Activated B cell treated with CpG ODN at 0.5 μM for 24 hours (primary cell): ENCODE results near the gene PANX2. TPM values are rescaled to one million over a fixed set of nuclear protein-coding genes. Genes with fewer than 3 reads are reported as not detected.

Source experiments
- ATAC-seq: fragments of 200-7000 bp; cut with Tn5 transposase; one replicate; pipeline ENCODE4 v1.10.0; 2021; ENCODE audit warnings: low read depth, mild to moderate bottlenecking, moderate library complexity
- CTCF ChIA-PET: fragments of 350-600 bp; sonication (Branson Sonifier 250); formaldehyde crosslinking; loops from one replicate; lab custom pipeline; 2021; ENCODE audit warnings: antibody characterized with exemption; lab: Charles Lee
- POLR2A ChIA-PET: fragments of 350-600 bp; sonication (Branson Sonifier 250); formaldehyde crosslinking; loops from one replicate; lab custom pipeline; 2021; ENCODE audit warnings: antibody characterized with exemption; lab: Charles Lee
- DNase-seq: peaks from one replicate; pipeline ENCODE4 v3.0.0; 2022
- H3K27ac Mint-ChIP-seq: one replicate; pipeline ENCODE4 v1.8.0; 2020; ENCODE audit warnings: mixed read lengths
- H3K27me3 Mint-ChIP-seq: one replicate; pipeline ENCODE4 v1.8.0; 2021; ENCODE audit warnings: mixed read lengths
- H3K36me3 Mint-ChIP-seq: one replicate; pipeline ENCODE4 v1.8.0; 2021; ENCODE audit warnings: low read depth, mixed read lengths
- H3K4me1 Mint-ChIP-seq: one replicate; pipeline ENCODE4 v1.8.0; 2021; ENCODE audit warnings: mixed read lengths
- H3K4me3 Mint-ChIP-seq: one replicate; pipeline ENCODE4 v1.8.0; 2020; ENCODE audit warnings: mild to moderate bottlenecking, mixed read lengths
- H3K9me3 Mint-ChIP-seq: one replicate; pipeline ENCODE4 v1.8.0; 2020; ENCODE audit warnings: mixed read lengths
- intact Hi-C: fragments of 100-400 bp; cut with micrococcal nuclease; formaldehyde crosslinking; loops from one replicate; pipeline ENCODE4 v1.15.1; 2024
- total RNA-seq: library from RNA; stranded (reverse); gene quantifications from 2 replicates; pipeline ENCODE4 v1.2.3, GENCODE V29; 2022
- TF ChIP-seq, protein P1 (sequence below): fragments of 200-600 bp; IDR thresholded peaks from one replicate; pipeline ENCODE4 v1.8.0; 2022; ENCODE audit warnings: antibody characterized with exemption, mild to moderate bottlenecking

PANX2 gene
- total RNA-seq, 1 donor from 2014 or later = 0.27 TPM

DNA sequence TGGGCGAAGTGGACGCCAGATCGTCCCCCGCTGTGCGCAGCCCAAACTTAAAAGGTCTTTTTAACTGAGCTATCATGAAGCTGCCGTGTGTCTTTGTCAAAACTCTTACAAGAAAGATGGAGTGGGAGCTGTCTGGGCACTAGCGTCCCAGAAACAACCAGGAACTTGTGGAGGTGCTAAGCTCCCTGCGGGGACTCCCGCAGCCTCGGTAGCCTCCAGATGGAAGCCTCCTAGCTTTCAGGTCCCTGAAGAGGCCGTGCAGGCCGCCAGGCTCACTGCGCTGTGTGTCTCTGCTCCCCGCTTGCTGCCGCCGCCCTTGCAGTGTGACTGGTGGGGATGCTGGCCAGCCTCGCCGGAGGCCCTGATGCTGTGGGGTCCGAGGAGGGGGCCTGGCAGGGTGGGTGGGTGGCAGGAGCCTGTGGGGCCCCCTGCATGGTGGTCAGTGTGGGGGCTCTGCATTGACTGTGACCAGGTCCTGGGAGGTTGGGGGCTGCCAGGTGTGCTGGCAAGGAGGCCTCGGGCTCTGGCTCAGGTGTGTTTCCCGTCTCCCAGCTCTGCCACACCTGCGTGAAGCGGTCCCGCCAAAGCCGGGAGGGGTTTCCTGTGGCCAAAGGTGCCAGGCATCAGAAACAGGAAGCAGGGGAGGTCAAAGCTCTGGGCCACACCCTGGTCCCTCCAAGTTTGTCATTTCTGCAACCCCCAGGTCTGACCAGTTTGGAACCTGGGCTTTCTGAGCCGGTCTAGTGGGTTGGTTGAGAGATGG lies 16.4 kb downstream of the PANX2 start:
- TF ChIP-seq, protein P1, sequence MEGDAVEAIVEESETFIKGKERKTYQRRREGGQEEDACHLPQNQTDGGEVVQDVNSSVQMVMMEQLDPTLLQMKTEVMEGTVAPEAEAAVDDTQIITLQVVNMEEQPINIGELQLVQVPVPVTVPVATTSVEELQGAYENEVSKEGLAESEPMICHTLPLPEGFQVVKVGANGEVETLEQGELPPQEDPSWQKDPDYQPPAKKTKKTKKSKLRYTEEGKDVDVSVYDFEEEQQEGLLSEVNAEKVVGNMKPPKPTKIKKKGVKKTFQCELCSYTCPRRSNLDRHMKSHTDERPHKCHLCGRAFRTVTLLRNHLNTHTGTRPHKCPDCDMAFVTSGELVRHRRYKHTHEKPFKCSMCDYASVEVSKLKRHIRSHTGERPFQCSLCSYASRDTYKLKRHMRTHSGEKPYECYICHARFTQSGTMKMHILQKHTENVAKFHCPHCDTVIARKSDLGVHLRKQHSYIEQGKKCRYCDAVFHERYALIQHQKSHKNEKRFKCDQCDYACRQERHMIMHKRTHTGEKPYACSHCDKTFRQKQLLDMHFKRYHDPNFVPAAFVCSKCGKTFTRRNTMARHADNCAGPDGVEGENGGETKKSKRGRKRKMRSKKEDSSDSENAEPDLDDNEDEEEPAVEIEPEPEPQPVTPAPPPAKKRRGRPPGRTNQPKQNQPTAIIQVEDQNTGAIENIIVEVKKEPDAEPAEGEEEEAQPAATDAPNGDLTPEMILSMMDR = no peak
- POLR2A ChIA-PET = interaction anchor here (0.5 to 1.6 kb wide), 17 partner anchors 9 to 352 kb away, joined by 3 to 12 read pairs (median 4); partner anchors contain the start of genes HDAC10, SCO2 and SELENOO

DNA sequence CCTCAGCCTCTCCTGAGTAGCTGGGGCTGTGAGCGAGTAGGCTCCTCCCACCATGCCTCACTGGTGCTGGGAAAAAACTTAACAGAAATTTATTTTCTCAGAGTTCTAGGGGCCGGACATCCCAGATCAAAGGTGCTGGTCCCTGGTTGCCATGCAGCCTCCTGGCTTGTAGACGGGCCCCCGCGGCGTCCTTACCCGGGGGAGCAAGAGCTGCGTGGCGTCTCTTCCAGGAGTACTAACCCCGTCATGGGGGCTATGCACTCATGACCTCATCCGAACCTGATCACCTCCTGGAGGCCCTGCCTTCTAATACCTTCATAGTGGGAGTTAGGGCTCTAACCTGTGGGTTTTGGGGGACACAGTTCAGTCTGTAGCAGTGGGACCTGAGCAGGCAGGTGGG lies 17.8 kb downstream of the PANX2 start:
- ATAC-seq (no peak), DNase-seq (no peak)
- peaks cover 70% of the 10 kb centered on the region for H3K4me1 Mint-ChIP-seq
- TF ChIP-seq, protein P1 = no peak
- intact Hi-C loops = no loop called here
- POLR2A ChIA-PET = interaction anchor here (1.2 to 5.2 kb wide), 4 partner anchors 12 to 351 kb away, joined by 4 to 62 read pairs (median 5); no protein-coding TSS in a partner anchor
- no peaks in the 10 kb centered on the region for H3K9me3 Mint-ChIP-seq
- CTCF ChIA-PET = no interaction called here
- peak overlapping the region; percentile 7 for H3K4me3 Mint-ChIP-seq
- no peak overlapping the region for H3K27ac Mint-ChIP-seq
- peaks cover 2% of the 10 kb centered on the region for H3K27me3 Mint-ChIP-seq
- peaks cover 5% of the 10 kb centered on the region for H3K36me3 Mint-ChIP-seq

More for the DNA sequence above, 16.4 kb downstream of the PANX2 start:
- peak overlapping the region; percentile 84 for H3K27ac Mint-ChIP-seq
- peaks cover 56% of the 10 kb centered on the region for H3K4me1 Mint-ChIP-seq
- DNase-seq (no peak), ATAC-seq (no peak)
- intact Hi-C loops = no loop called here
- H3K4me3 Mint-ChIP-seq = peak overlapping the region; percentile 93
- CTCF ChIA-PET = interaction anchor here (0.8 to 0.9 kb wide), 2 partner anchors 19 to 37 kb away, joined by 3 read pairs; no protein-coding TSS in a partner anchor
- peaks cover 3% of the 10 kb centered on the region for H3K36me3 Mint-ChIP-seq
- H3K9me3 Mint-ChIP-seq = no peaks in the 10 kb centered on the region
- H3K27me3 Mint-ChIP-seq = peaks cover 2% of the 10 kb centered on the region

DNA sequence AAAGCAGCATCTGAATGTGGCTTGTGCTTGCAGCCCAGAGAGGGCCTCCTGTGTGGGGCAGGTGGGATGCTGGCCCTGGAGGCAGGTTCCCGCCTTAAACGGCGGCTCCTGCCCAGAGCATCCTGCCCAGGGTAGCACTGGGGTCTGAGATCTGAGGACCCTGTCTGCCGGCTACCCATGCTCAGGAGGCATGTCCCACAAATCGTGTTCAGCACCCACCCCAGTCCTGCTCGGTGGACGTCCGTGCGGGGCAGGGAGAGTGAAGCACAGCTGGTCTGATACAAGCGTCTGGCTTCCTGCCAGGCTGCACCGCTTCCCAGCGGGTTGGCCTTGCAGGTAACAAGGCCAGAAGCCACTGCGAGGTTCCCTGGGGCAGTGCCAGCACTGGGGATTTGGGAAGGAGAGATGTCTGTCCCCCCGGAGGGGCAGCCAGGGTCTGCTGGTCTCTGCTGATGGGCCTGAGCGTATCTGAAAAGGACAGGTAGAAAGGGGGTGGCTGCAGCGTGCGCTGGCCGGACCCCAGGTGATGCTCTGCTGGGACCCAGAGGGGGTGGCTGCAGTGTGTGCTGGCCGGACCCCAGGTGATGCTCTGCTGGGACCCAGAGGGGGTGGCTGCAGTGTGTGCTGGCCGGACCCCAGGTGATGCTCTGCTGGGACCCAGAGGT lies 18.8 kb downstream of the PANX2 start:
- ATAC-seq (no peak), DNase-seq (no peak)
- Mint-ChIP-seq H3K4me3 (peak overlapping the region; percentile 70), H3K9me3 (no peaks in the 10 kb centered on the region), H3K4me1 (peaks cover 75% of the 10 kb centered on the region), H3K27ac (peak overlapping the region; percentile 99), H3K27me3 (no peaks in the 10 kb centered on the region), H3K36me3 (peaks cover 5% of the 10 kb centered on the region)
- ChIA-PET POLR2A (interaction anchor here (0.6 to 5.3 kb wide), 19 partner anchors 8 to 353 kb away, joined by 4 to 80 read pairs (median 17); partner anchors contain the start of genes HDAC10, LMF2, NCAPH2 and PANX2), CTCF (interaction anchor here (1.3 to 3.3 kb wide), 2 partner anchors 40 to 337 kb away, joined by 3 to 20 read pairs; partner anchors contain the start of gene SCO2)
- intact Hi-C loops = no loop called here
- TF ChIP-seq, protein P1 = no peak

DNA sequence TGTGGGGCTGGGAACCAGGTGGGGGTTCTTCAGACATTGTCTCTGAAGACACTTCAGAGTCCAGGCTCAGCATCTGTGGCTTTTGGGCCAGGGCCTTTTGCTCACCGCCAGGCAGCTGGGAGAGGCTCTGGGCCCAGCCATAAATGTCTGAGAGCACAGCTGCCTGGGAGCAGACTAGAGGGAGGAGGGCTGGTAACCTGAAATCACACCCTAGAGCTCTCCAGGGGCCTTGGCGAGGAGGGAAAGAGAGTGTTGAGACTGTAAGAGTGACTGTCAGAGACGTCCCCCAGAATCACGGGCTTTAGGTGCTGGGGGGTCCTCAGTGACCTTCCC lies 19.3 kb downstream of the PANX2 start:
- Mint-ChIP-seq H3K4me3 (peak overlapping the region; percentile 70), H3K9me3 (no peaks in the 10 kb centered on the region), H3K27me3 (no peaks in the 10 kb centered on the region), H3K27ac (peak overlapping the region; percentile 99), H3K36me3 (peaks cover 7% of the 10 kb centered on the region), H3K4me1 (peaks cover 77% of the 10 kb centered on the region)
- CTCF ChIA-PET = interaction anchor here (1.3 to 3.3 kb wide), 2 partner anchors 41 to 336 kb away, joined by 3 to 20 read pairs; partner anchors contain the start of gene SCO2
- TF ChIP-seq, protein P1 = no peak
- DNase-seq (no peak), ATAC-seq (no peak)
- intact Hi-C loops = loop anchor here (1.0 to 5.0 kb wide), 12 partner anchors 17 to 431 kb away; partner anchors contain the start of genes BRD1, PIM3, TUBGCP6 and TYMP
- POLR2A ChIA-PET = interaction anchor here (0.6 to 5.3 kb wide), 21 partner anchors 8 to 353 kb away, joined by 3 to 80 read pairs (median 17); partner anchors contain the start of genes HDAC10, LMF2, NCAPH2 and PANX2
